H1 (cell line): ENCODE measurements around the gene LPAR4. TPM values are rescaled to one million over a fixed set of nuclear protein-coding genes. Genes with fewer than 3 reads are reported as not detected.

Experiments
- CTCF ChIA-PET: fragments of 300-600 bp; sonication (Branson Sonifier 250); formaldehyde crosslinking; loops from one replicate; lab custom pipeline; 2021; ENCODE audit not compliant: partially characterized antibody; lab: Charles Lee
- POLR2A ChIA-PET: fragments of 300-600 bp; sonication (Branson Sonifier 250); formaldehyde crosslinking; loops from one replicate; lab custom pipeline; 2021; ENCODE audit warnings: inconsistent platforms; ENCODE audit not compliant: partially characterized antibody; lab: Charles Lee
- DNase-seq, 2 experiments: peaks; one replicate each; pipeline versions ENCODE4 v3.0.0 to v3.0.0-alpha.2; 2010 to 2022; ENCODE audit warnings: low spot score in 2 of 2, low read depth in 1 of 2, mixed read lengths in 1 of 2
- FAIRE-seq: peaks from 2 replicates; lab custom pipeline; 2011; peaks lifted over from hg19 to GRCh38; lab: Jason Lieb, UNC
- H2AFZ ChIP-seq: 2 replicates; pipeline ENCODE4 v1.8.1; 2012; ENCODE audit warnings: low read length, inconsistent platforms
- H2AK5ac ChIP-seq: 2 replicates; pipeline ENCODE4 v1.6.1; 2013; ENCODE audit warnings: low read depth, low read length
- H2BK120ac ChIP-seq: replicated peaks from 2 replicates; pipeline ENCODE3; 2013; ENCODE audit warnings: low read depth, low read length, inconsistent platforms
- H2BK12ac ChIP-seq: 2 replicates; pipeline ENCODE4 v1.6.1; 2013; ENCODE audit warnings: low read depth, low read length
- H2BK15ac ChIP-seq: 2 replicates; pipeline ENCODE4 v1.6.1; 2013; ENCODE audit warnings: low read length
- H2BK20ac ChIP-seq: 2 replicates; pipeline ENCODE4 v1.6.1; 2013; ENCODE audit warnings: low read length
- H2BK5ac ChIP-seq: 2 replicates; pipeline ENCODE4 v1.6.1; 2013; ENCODE audit warnings: low read depth, low read length
- H3K14ac ChIP-seq: 2 replicates; pipeline ENCODE4 v1.6.1; 2013; ENCODE audit warnings: inconsistent platforms; ENCODE audit not compliant: insufficient read length
- H3K18ac ChIP-seq: 2 replicates; pipeline ENCODE4 v1.6.1; 2013; ENCODE audit warnings: low read length; ENCODE audit errors: extremely low read depth
- H3K23ac ChIP-seq: 2 replicates; pipeline ENCODE4 v1.6.1; 2013; ENCODE audit warnings: inconsistent platforms; ENCODE audit not compliant: insufficient read length
- H3K23me2 ChIP-seq: 2 replicates; pipeline ENCODE4 v1.6.1; 2013; ENCODE audit warnings: low read depth, low read length
- H3K27ac ChIP-seq: 2 replicates; pipeline ENCODE4 v1.6.1; 2011; ENCODE audit warnings: low read depth, low read length, inconsistent platforms
- H3K27me3 ChIP-seq, 4 experiments: replicated peaks in 1 of 4; 1 replicate in 1 of 4; 2 replicates in 3 of 4; pipeline versions ENCODE4 v1.6.1 to v1.8.1; 2011 to 2013; ENCODE audit warnings: low read length in 3 of 4, mild to moderate bottlenecking in 3 of 4, inconsistent platforms in 2 of 4, mixed read lengths in 2 of 4, moderate library complexity in 1 of 4; ENCODE audit not compliant: control insufficient read depth in 3 of 4, insufficient read depth in 3 of 4; ENCODE audit errors: extremely low read depth in 1 of 4
- H3K36me3 ChIP-seq, 4 experiments: 2 replicates each; pipeline versions ENCODE4 v1.6.1 to v1.8.1; 2011 to 2013; ENCODE audit warnings: mild to moderate bottlenecking in 4 of 4, low read length in 3 of 4, moderate library complexity in 2 of 4, control low read depth in 1 of 4, inconsistent platforms in 1 of 4; ENCODE audit not compliant: insufficient read depth in 4 of 4, control insufficient read depth in 2 of 4
- H3K4ac ChIP-seq: replicated peaks from 2 replicates; pipeline ENCODE3; 2013; ENCODE audit warnings: low read length, low read depth, mixed read lengths, inconsistent platforms; ENCODE audit not compliant: insufficient read length
- H3K4me1 ChIP-seq, 4 experiments: replicated peaks in 1 of 4; 1 replicate in 1 of 4; 2 replicates in 3 of 4; pipeline versions ENCODE4 v1.6.1 to v1.8.1; 2011 to 2013; ENCODE audit warnings: low read length in 3 of 4, inconsistent platforms in 2 of 4, mixed read lengths in 1 of 4; ENCODE audit not compliant: insufficient read depth in 4 of 4, control insufficient read depth in 3 of 4
- H3K4me2 ChIP-seq, 2 experiments: 2 replicates each; pipeline versions ENCODE4 v1.6.1 to v1.8.1; 2011 to 2013; ENCODE audit warnings: low read depth in 2 of 2, low read length in 2 of 2, control low read depth in 1 of 2, inconsistent platforms in 1 of 2, mild to moderate bottlenecking in 1 of 2; ENCODE audit not compliant: insufficient read depth in 1 of 2
- H3K4me3 ChIP-seq, 4 experiments: fragments of 200-600, 300-600 bp in 1 of 4; sonication (generic), shearing (Covaris generic), sonication (Bioruptor Twin) in 1 of 4; 2 replicates each; pipeline versions ENCODE4 v1.5.1 to v1.8.1; 2011 to 2016; ENCODE audit warnings: low read length in 4 of 4, low read depth in 3 of 4, control low read depth in 2 of 4, inconsistent platforms in 2 of 4, mild to moderate bottlenecking in 2 of 4, mixed read lengths in 1 of 4, moderate library complexity in 1 of 4; ENCODE audit not compliant: insufficient read depth in 2 of 4; ENCODE audit errors: extremely low read depth in 1 of 4
- H3K56ac ChIP-seq: replicated peaks from 2 replicates; pipeline ENCODE3; 2013; ENCODE audit warnings: low read depth, mild to moderate bottlenecking, mixed read lengths, low read length, inconsistent platforms; ENCODE audit not compliant: insufficient read length
- H3K79me1 ChIP-seq: 2 replicates; pipeline ENCODE4 v1.6.1; 2013; ENCODE audit warnings: low read depth, low read length, control low read depth
- H3K79me2 ChIP-seq, 2 experiments: 2 replicates each; pipeline versions ENCODE4 v1.6.1 to v1.8.1; 2012 to 2013; ENCODE audit warnings: low read length in 2 of 2, mild to moderate bottlenecking in 2 of 2, inconsistent platforms in 1 of 2; ENCODE audit not compliant: insufficient read depth in 2 of 2, control insufficient read depth in 1 of 2
- H3K9ac ChIP-seq, 4 experiments: replicated peaks in 1 of 4; 1 replicate in 1 of 4; 2 replicates in 3 of 4; pipeline versions ENCODE4 v1.6.1 to v1.8.1; 2011 to 2013; ENCODE audit warnings: low read depth in 3 of 4, low read length in 3 of 4, control low read depth in 2 of 4, mild to moderate bottlenecking in 2 of 4, moderate library complexity in 2 of 4, inconsistent platforms in 1 of 4; ENCODE audit errors: extremely low read depth in 1 of 4
- H3K9me3 ChIP-seq, 2 experiments: 2 replicates each; pipeline versions ENCODE4 v1.6.1 to v1.8.1; 2012 to 2013; ENCODE audit warnings: mild to moderate bottlenecking in 2 of 2, moderate library complexity in 2 of 2, control low read depth in 1 of 2, inconsistent platforms in 1 of 2, low read depth in 1 of 2, low read length in 1 of 2, mixed read lengths in 1 of 2; ENCODE audit not compliant: insufficient read depth in 2 of 2
- H4K20me1 ChIP-seq, 2 experiments: replicated peaks in 1 of 2; 2 replicates each; pipeline versions ENCODE3 to v1.8.1; 2011 to 2013; ENCODE audit warnings: inconsistent platforms in 2 of 2, low read length in 2 of 2, mild to moderate bottlenecking in 1 of 2; ENCODE audit not compliant: insufficient read depth in 2 of 2, control insufficient read depth in 1 of 2
- H4K5ac ChIP-seq: 2 replicates; pipeline ENCODE4 v1.6.1; 2013; ENCODE audit warnings: low read length, low read depth, mixed read lengths, inconsistent platforms; ENCODE audit not compliant: insufficient read length
- H4K8ac ChIP-seq: 2 replicates; pipeline ENCODE4 v1.8.0; 2013; ENCODE audit warnings: mild to moderate bottlenecking, moderate library complexity, low read length, inconsistent platforms; ENCODE audit not compliant: insufficient read depth; ENCODE audit errors: extremely low read depth
- H4K91ac ChIP-seq: replicated peaks from 2 replicates; pipeline ENCODE3; 2013; ENCODE audit warnings: low read length, mixed read lengths, inconsistent platforms; ENCODE audit not compliant: insufficient read length
- ASH2L ChIP-seq: fragments of 200-600, 300-600 bp; sonication (generic); IDR thresholded peaks from one replicate; pipeline ENCODE4 v1.7.1; 2017; ENCODE audit warnings: low read length
- EGR1 ChIP-seq: IDR thresholded peaks from 2 replicates; pipeline ENCODE4 v1.6.1; 2011; ENCODE audit warnings: low read depth, low read length, borderline replicate concordance
- JUND ChIP-seq: IDR thresholded peaks from 2 replicates; pipeline ENCODE4 v1.6.1; 2011; ENCODE audit warnings: mild to moderate bottlenecking, improper control_type of control experiment, low read length
- RNF2 ChIP-seq: fragments of 200-900, 300-1000 bp; sonication (generic); IDR thresholded peaks from 2 replicates; pipeline ENCODE4 v1.7.1; 2016; ENCODE audit warnings: borderline replicate concordance, low read depth, mild to moderate bottlenecking, antibody characterized with exemption, low read length; ENCODE audit not compliant: poor library complexity, severe bottlenecking; ENCODE audit errors: missing control alignments
- SIN3A ChIP-seq, 2 experiments: IDR thresholded peaks in 1 of 2; conservative IDR thresholded peaks in 1 of 2; 2 replicates each; pipeline ENCODE4 v1.6.1; 2011 to 2012; ENCODE audit warnings: low read length in 2 of 2, improper control_type of control experiment in 1 of 2, low read depth in 1 of 2, mild to moderate bottlenecking in 1 of 2
- SIRT6 ChIP-seq: IDR thresholded peaks from one replicate; pipeline ENCODE4 v1.7.1; 2012; ENCODE audit warnings: low read length, inconsistent platforms
- SP1 ChIP-seq: IDR thresholded peaks from 2 replicates; pipeline ENCODE4 v1.6.1; 2011; ENCODE audit warnings: low read depth, low read length
- SP2 ChIP-seq: IDR thresholded peaks from 2 replicates; pipeline ENCODE4 v1.6.1; 2012; ENCODE audit warnings: mild to moderate bottlenecking, low read length, inconsistent platforms
- SUZ12 ChIP-seq: fragments of 200-600 bp; sonication (generic); IDR thresholded peaks from 2 replicates; pipeline ENCODE4 v1.6.1; 2012; ENCODE audit warnings: mild to moderate bottlenecking, inconsistent platforms, low read length, moderate library complexity, mixed read lengths
- TEAD4 ChIP-seq: IDR thresholded peaks from 2 replicates; pipeline ENCODE4 v1.6.1; 2012; ENCODE audit warnings: low read depth, low read length, inconsistent platforms, mixed read lengths
- YY1 ChIP-seq: IDR thresholded peaks from 2 replicates; pipeline ENCODE4 v1.6.1; 2011; ENCODE audit warnings: low read depth, mild to moderate bottlenecking, low read length
- ZNF274 ChIP-seq: IDR thresholded peaks from 2 replicates; pipeline ENCODE4 v1.7.0; 2012; ENCODE audit warnings: low read length, borderline replicate concordance; ENCODE audit errors: extremely low read depth
- WGBS, 2 experiments: shearing (Covaris generic) in 1 of 2; methylation state at CpG; one replicate each; pipeline versions ENCODE4 v1.1.6 to v1.1.7; 2013 to 2015; ENCODE audit warnings: low lambda C conversion rate in 2 of 2, mixed read lengths in 2 of 2, inconsistent platforms in 1 of 2, low coverage in 1 of 2, missing lambda C conversion rate in 1 of 2; ENCODE audit not compliant: insufficient replicate concordance in 2 of 2, insufficient coverage in 1 of 2, insufficient read length in 1 of 2; ENCODE audit errors: extremely low coverage in 1 of 2, missing lambda C conversion rate in 1 of 2; 5-methylcytosine and 5-hydroxymethylcytosine counted together
- polyA plus RNA-seq, 7 experiments: library from polyadenylated mRNA; depleted of rRNA in 3 of 7; stranded (reverse) in 5 of 7; unstranded in 2 of 7; fragments of >200 nt in 5 of 7; fragments of 200-250 nt in 2 of 7; gene quantifications; 1 replicate in 5 of 7; 2 replicates in 1 of 7; 4 replicates in 1 of 7; pipeline versions ENCODE4 v1.2.1 to v1.2.3, GENCODE V29; 2011 to 2013; ENCODE audit warnings: missing spikeins in 2 of 7, mixed read lengths in 2 of 7
- total RNA-seq: library from RNA; stranded (reverse); fragmentation: NEBNext Ultra II Directional; extraction: Animal tissue kit (Norgen Biotek cat#: 25700); gene quantifications from 2 replicates; pipeline ENCODE4 v1.2.1, GENCODE V29; 2021

LPAR4 gene
- total and polyA plus RNA-seq, 2 of the 8 experiments (the other 6 are each of a cell fraction or from before 2014, with no cell fraction given): 7.6 to 16.3 TPM

GRCh38 chrX:78769101-78769755 is 21.7 kb downstream of the LPAR4 start:
- Histone ChIP-seq H3K4me2 (no peak overlapping the region), H3K27ac (no peak overlapping the region), H4K5ac (no peak overlapping the region), H3K27me3 (no peaks in the 10 kb centered on the region), H3K4me3 (no peak overlapping the region), H2BK20ac (no peak overlapping the region), H2BK12ac (no peak overlapping the region), H3K23me2 (no peaks in the 10 kb centered on the region), H3K4me1 (0 out of 7 replicates have a peak, but pooled peaks cover 0 to 2% (median 0%) of the 10 kb centered on the region in 4 experiments), H3K56ac (no peak overlapping the region), H3K4ac (no peak overlapping the region), H3K79me2 (no peaks in the 10 kb centered on the region), H4K20me1 (no peaks in the 10 kb centered on the region), H2BK5ac (no peak overlapping the region), H3K23ac (no peak overlapping the region), H3K9ac (no peak overlapping the region), H2BK120ac (no peak overlapping the region), H2AFZ (no peak overlapping the region), H3K9me3 (no peaks in the 10 kb centered on the region; a peak in 1 of 4 replicates), H3K36me3 (no peaks in the 10 kb centered on the region), H4K91ac (no peak overlapping the region), H3K14ac (no peak overlapping the region), H3K79me1 (no peaks in the 10 kb centered on the region), H2AK5ac (no peak overlapping the region), H4K8ac (no peak overlapping the region), H2BK15ac (no peak overlapping the region), H3K18ac (no peak overlapping the region)
- TF ChIP-seq RNF2: no peak
- TF ChIP-seq SP1: no peak
- TF ChIP-seq EGR1: no peak
- no peak for TF ChIP-seq TEAD4
- TF ChIP-seq YY1: no peak
- no peak for TF ChIP-seq SIN3A (conservative IDR thresholded peaks at IDR 0.05 in 1 of 2, IDR thresholded peaks at IDR 0.05 in 1 of 2; ENCODE audit: low read depth in 1 of 2, low read length in 2 of 2)
- TF ChIP-seq JUND: no peak
- TF ChIP-seq ZNF274: no peak
- TF ChIP-seq ASH2L: no peak
- TF ChIP-seq SUZ12: no peak
- no peak for TF ChIP-seq SP2
- no peak for TF ChIP-seq SIRT6
- POLR2A ChIA-PET: no interaction called here
- WGBS, 2 experiments: 95% methylated on average over 2 of the region's 2 CpGs; no CpG with 5 or more reads in 1 of the 2 experiments
- DNase-seq: no peak
- CTCF ChIA-PET: no interaction called here
- FAIRE-seq: no peak
